Vagina (tissue), 2 donors: ENCODE data around the gene ARHGAP40. TPM values are rescaled to one million over a fixed set of nuclear protein-coding genes. Genes with fewer than 3 reads are reported as not detected.

ENCODE experiments used
- DNase-seq, 2 donors: peaks; one replicate each; pipeline ENCODE4 v3.0.0-alpha.2; 2017; ENCODE audit errors: extremely low spot score in 2 of 2
- H3K27ac ChIP-seq: fragments of 200-600 bp; sonication (generic); one replicate; pipeline ENCODE4 v1.5.1; 2019
- H3K27me3 ChIP-seq: fragments of 200-600 bp; sonication (generic); one replicate; pipeline ENCODE4 v1.5.1; 2019
- H3K36me3 ChIP-seq, 2 donors: fragments of 200-600 bp; sonication (generic); one replicate each; pipeline ENCODE4 v1.5.1; 2017 to 2019
- H3K4me1 ChIP-seq: fragments of 200-600 bp; sonication (generic); one replicate; pipeline ENCODE4 v1.5.1; 2019
- H3K4me3 ChIP-seq, 2 donors: fragments of 200-600 bp; sonication (generic); 1 replicate in 1 of 2; 2 replicates in 1 of 2; pipeline ENCODE4 v1.5.1; 2016 to 2019
- H3K9me3 ChIP-seq: fragments of 200-600 bp; sonication (generic); one replicate; pipeline ENCODE4 v1.5.1; 2019
- CTCF ChIP-seq, 3 experiments: fragments of 450-650 bp in 2 of 3; fragments of 200-600 bp in 1 of 3; sonication (generic) in 1 of 3; IDR thresholded peaks; one replicate each; pipeline ENCODE4 v1.5.1; 2017 to 2019; ENCODE audit warnings: antibody characterized with exemption in 3 of 3, mild to moderate bottlenecking in 2 of 3, moderate library complexity in 2 of 3
- POLR2A ChIP-seq, 2 donors: fragments of 450-650 bp; IDR thresholded peaks; one replicate each; pipeline ENCODE4 v1.6.1; 2017; ENCODE audit warnings: antibody characterized with exemption in 2 of 2, mild to moderate bottlenecking in 2 of 2, moderate library complexity in 2 of 2
- POLR2AphosphoS5 ChIP-seq, 2 donors: sonication (generic); formaldehyde crosslinking; IDR thresholded peaks; one replicate each; pipeline ENCODE4 v1.9.0; 2017; ENCODE audit warnings: antibody characterized with exemption in 2 of 2, mild to moderate bottlenecking in 2 of 2, low read depth in 1 of 2; ENCODE audit not compliant: insufficient read depth in 1 of 2
- intact Hi-C: fragments of 100-400 bp; cut with DNase I; formaldehyde crosslinking; loops from one replicate; pipeline ENCODE4 v1.15.1; 2023
- total RNA-seq: library from RNA; depleted of rRNA; stranded (reverse); fragments of >200 nt; gene quantifications from one replicate; pipeline ENCODE4 v1.2.3, GENCODE V29; 2016

The ARHGAP40 gene
- total RNA-seq, 1 donor from 2014 or later = 21.9 TPM

DNA sequence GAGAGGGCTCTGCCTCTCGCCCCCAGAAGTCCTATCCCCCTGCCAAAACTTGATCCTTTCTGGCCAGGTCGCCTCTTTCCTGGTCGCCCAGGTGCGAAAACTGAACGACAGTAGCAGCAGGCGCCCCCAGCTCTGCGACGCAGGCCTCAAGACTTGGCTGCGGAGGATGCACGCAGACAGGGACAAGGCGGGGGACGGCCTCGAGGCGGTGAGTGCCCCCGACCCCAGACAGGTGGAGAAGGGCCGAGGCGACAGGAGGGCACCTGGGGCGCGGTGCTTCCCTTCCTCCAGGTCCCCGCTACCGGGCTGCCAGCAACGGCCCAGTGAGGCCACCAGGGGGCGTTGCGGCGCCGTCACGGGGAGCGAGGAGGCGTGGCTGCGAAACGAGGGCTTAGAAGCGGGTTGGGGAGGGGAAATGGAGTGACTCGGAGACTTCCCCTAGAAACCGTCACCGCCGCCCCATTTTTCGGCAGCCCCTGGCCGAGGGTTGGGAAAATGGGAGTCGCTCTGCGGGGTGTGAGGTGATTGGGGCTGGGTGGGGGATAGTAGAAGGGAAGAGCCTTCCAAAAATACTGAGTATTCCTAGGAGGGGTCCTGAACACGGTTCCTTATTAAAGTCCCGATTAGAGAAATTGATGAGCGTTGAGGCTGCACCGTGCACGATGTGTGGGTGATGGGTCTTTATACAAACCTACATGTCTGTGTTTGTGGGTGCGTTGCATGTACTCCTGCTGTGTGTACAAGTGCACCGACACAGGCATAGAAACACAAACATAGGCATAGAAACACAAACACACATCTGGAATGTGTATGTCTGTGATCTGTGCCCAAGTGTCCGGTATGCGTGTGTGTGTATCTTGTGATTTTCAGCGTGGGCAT, 44.6 kb downstream of the ARHGAP40 start:
- Histone ChIP-seq H3K4me3 (peak overlapping the region in 1 of 2 donors; percentile 28), H3K27me3 (no peaks in the 10 kb centered on the region), H3K27ac (no peak overlapping the region), H3K36me3 (no peaks in the 10 kb centered on the region), H3K4me1 (peaks cover 8% of the 10 kb centered on the region), H3K9me3 (no peaks in the 10 kb centered on the region)
- intact Hi-C loops = no loop called here
- TF ChIP-seq CTCF (IDR thresholded peaks at IDR 0.05) = peak; percentile 74 to 77 (median 77)
- TF ChIP-seq POLR2A (IDR thresholded peaks at IDR 0.05) = no peak
- TF ChIP-seq POLR2AphosphoS5 (IDR thresholded peaks at IDR 0.05; ENCODE audit: insufficient read depth in 1 of 2, low read depth in 1 of 2) = peak in 1 of 2 donors; percentile 37
- DNase-seq = no peak

DNA sequence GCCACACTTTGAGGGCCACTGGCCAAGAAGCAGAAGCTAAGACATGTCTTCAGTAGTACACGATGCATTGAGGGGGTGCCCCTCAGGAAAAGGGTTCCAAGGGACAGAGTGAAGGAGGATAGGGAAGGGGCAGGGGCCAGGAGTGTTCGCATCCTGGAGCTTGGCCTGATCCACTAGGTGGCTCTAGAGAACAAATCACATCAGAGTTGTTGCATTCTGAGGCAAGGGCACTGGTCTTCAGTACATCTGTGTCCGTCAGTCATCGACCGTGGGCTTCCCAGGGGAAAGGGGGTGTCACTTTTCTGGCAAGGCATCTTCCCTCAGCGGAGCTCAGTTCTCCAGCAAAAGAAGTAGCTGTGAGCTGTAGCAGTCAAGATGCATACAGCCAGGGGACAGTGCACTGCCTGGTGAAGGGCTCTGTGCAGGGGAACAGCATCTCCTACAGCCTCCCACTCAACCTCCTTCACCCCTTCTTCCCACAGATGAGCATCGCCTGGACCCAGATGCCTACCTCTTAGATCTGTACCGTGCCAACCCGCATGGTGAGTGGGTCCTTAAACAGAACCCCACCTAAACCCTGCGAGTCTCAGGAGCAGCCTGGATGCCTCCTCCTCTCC, 47.8 kb downstream of the ARHGAP40 start:
- peaks cover 8% of the 10 kb centered on the region for H3K4me1 ChIP-seq
- no peak overlapping the region for H3K27ac ChIP-seq
- no peaks in the 10 kb centered on the region for H3K9me3 ChIP-seq
- H3K36me3 ChIP-seq = no peaks in the 10 kb centered on the region
- DNase-seq = no peak
- TF ChIP-seq CTCF (IDR thresholded peaks at IDR 0.05) (no peak), POLR2A (IDR thresholded peaks at IDR 0.05) (no peak), POLR2AphosphoS5 (IDR thresholded peaks at IDR 0.05; ENCODE audit: insufficient read depth in 1 of 2, low read depth in 1 of 2) (no peak)
- H3K4me3 ChIP-seq = no peak overlapping the region
- no peaks in the 10 kb centered on the region for H3K27me3 ChIP-seq
- intact Hi-C loops = no loop called here

DNA sequence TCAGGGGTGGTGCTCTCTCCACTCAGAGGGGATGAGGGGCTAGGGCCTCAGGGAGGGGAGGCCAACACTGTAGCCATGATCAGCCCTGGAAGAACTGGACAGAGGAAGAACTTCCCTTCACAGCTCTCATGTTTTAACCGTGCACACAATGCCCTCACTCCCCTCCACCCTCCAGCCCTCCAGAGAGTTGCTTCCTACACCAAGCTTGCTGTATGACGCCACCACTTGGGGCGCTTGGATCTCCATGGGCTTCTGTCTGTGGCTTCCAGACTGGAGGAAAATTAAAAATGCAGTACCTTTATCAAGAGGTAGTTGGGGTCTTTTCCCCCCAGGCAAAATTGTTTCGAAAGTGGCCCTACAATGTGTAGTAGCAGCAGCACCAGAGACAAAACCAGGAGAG, 48.4 kb downstream of the ARHGAP40 start:
- Histone ChIP-seq H3K27me3 (no peaks in the 10 kb centered on the region), H3K4me1 (peaks cover 8% of the 10 kb centered on the region), H3K27ac (no peak overlapping the region), H3K9me3 (no peaks in the 10 kb centered on the region), H3K36me3 (no peaks in the 10 kb centered on the region), H3K4me3 (no peak overlapping the region)
- DNase-seq = no peak
- intact Hi-C loops = no loop called here
- TF ChIP-seq POLR2A (IDR thresholded peaks at IDR 0.05) (no peak), POLR2AphosphoS5 (IDR thresholded peaks at IDR 0.05; ENCODE audit: insufficient read depth in 1 of 2, low read depth in 1 of 2) (no peak), CTCF (IDR thresholded peaks at IDR 0.05) (no peak)

DNA sequence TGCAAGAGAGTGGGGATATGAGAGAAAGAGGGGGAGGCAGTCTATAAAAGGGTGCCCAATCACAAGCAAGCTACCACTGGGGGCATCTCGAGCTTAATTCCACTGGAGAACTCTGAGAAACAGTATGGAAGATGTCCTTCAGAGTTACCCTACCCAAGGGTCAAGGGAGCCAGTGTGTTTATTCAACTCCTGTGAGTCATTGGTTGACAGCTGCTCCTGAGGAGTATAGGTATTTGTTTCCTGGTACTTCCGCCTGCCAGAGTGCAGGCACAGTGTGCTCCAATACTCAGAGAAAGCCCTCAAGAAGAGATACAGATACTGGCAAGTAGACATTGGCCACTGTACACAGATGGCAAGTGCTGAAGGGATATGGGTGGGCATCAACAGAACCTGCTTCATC, 49.5 kb downstream of the ARHGAP40 start:
- Histone ChIP-seq H3K4me3 (no peak overlapping the region), H3K9me3 (no peaks in the 10 kb centered on the region), H3K27ac (no peak overlapping the region), H3K36me3 (no peaks in the 10 kb centered on the region), H3K4me1 (peaks cover 4% of the 10 kb centered on the region), H3K27me3 (no peaks in the 10 kb centered on the region)
- TF ChIP-seq POLR2A (IDR thresholded peaks at IDR 0.05) (no peak), POLR2AphosphoS5 (IDR thresholded peaks at IDR 0.05; ENCODE audit: insufficient read depth in 1 of 2, low read depth in 1 of 2) (no peak), CTCF (IDR thresholded peaks at IDR 0.05) (no peak)
- DNase-seq = no peak
- intact Hi-C loops = no loop called here

- Histone ChIP-seq H3K9me3 (no peaks in the 10 kb centered on the region), H3K4me1 (no peaks in the 10 kb centered on the region), H3K27me3 (no peaks in the 10 kb centered on the region), H3K4me3 (no peak overlapping the region), H3K27ac (no peak overlapping the region), H3K36me3 (no peaks in the 10 kb centered on the region)
- intact Hi-C loops = no loop called here
- no peak for DNase-seq
- TF ChIP-seq CTCF (IDR thresholded peaks at IDR 0.05) = no peak
- TF ChIP-seq POLR2A (IDR thresholded peaks at IDR 0.05) = no peak
- TF ChIP-seq POLR2AphosphoS5 (IDR thresholded peaks at IDR 0.05; ENCODE audit: insufficient read depth in 1 of 2, low read depth in 1 of 2) = no peak
Measured at GRCh38 chr20:38651562-38651961, 50.0 kb downstream of the ARHGAP40 start.
